Measurements from ENCODE around the gene MLLT10. TPM values are rescaled to one million over a fixed set of nuclear protein-coding genes. Genes with fewer than 3 reads are reported as not detected.

The MLLT10 gene
- total RNA-seq, 1 experiment from 2014 or later, result 72.3 TPM

- Mint-ChIP-seq H3K36me3 (ENCODE audit: insufficient read depth in 1 of 3, low read depth in 3 of 3) (peaks cover 0 to 25% (median 8%) of the 10 kb centered on the region in 3 experiments; a peak in 3 of 7 replicates), H3K4me1 (peaks cover 26 to 27% of the 10 kb centered on the region in 2 experiments), H3K9me3 (no peaks in the 10 kb centered on the region), H3K27ac (peak overlapping the region in 2 of 3 experiments; percentile 33 to 74; a peak in 2 of 7 replicates), H3K27me3 (ENCODE audit: low read depth) (no peaks in the 10 kb centered on the region), H3K4me3 (no peak overlapping the region)
- Histone ChIP-seq H2BK120ac (ENCODE audit: low read depth, low read length, poor library complexity, severe bottlenecking) (no peak overlapping the region), H2BK12ac (ENCODE audit: insufficient read length, low read depth, low read length) (no peak overlapping the region), H3K9me3 (ENCODE audit: control insufficient read depth, low read depth, low read length) (no peaks in the 10 kb centered on the region), H2AK5ac (ENCODE audit: insufficient read length, low read length) (no peak overlapping the region), H3K79me1 (ENCODE audit: insufficient read depth, low read depth, low read length, poor library complexity, severe bottlenecking) (no peaks in the 10 kb centered on the region), H3K27ac (ENCODE audit: insufficient read length, low read depth, low read length) (no peak overlapping the region), H3K18ac (ENCODE audit: insufficient read length, low read depth, low read length) (no peak overlapping the region), H3K79me2 (ENCODE audit: insufficient read depth, low read length) (no peaks in the 10 kb centered on the region), H3K23me2 (ENCODE audit: insufficient read length, low read depth, low read length, poor library complexity, severe bottlenecking) (no peaks in the 10 kb centered on the region), H4K91ac (ENCODE audit: insufficient read length, low read depth, low read length) (no peak overlapping the region), H3K23ac (ENCODE audit: insufficient read length, low read depth, low read length) (no peak overlapping the region), H3K9ac (ENCODE audit: extremely low read depth, insufficient read length, low read length) (no peak overlapping the region), H4K5ac (ENCODE audit: insufficient read length, low read depth, low read length) (no peak overlapping the region), H3K27me3 (ENCODE audit: insufficient read depth, low read length) (no peaks in the 10 kb centered on the region), H3K4me1 (ENCODE audit: insufficient read depth, low read length) (no peaks in the 10 kb centered on the region; the same call in 1 of the 2 replicates), H3T11ph (ENCODE audit: low read length) (no peak overlapping the region), H2BK5ac (ENCODE audit: insufficient read length, low read length) (no peak overlapping the region), H2AFZ (ENCODE audit: low read length) (no peak overlapping the region), H2BK15ac (ENCODE audit: low read depth, low read length) (no peak overlapping the region), H4K20me1 (ENCODE audit: control insufficient read depth, insufficient read depth, insufficient read length) (no peaks in the 10 kb centered on the region), H3K56ac (ENCODE audit: insufficient read length, low read depth, low read length) (no peak overlapping the region), H3K4ac (ENCODE audit: low read depth, low read length) (no peak overlapping the region), H3K4me2 (ENCODE audit: insufficient read depth, insufficient read length, low read length) (no peak overlapping the region), H2BK20ac (ENCODE audit: low read depth, low read length, poor library complexity, severe bottlenecking) (no peak overlapping the region), H3K14ac (ENCODE audit: insufficient read depth, low read length) (no peak overlapping the region), H4K8ac (replicated peaks; ENCODE audit: insufficient read length, low read depth, low read length) (no peak overlapping the region)
- WGBS (ENCODE audit: extremely low coverage, insufficient read length, low lambda C conversion rate), result 100% methylated on average over 1 of the region's 6 CpGs
- TF ChIP-seq CTCF (conservative IDR thresholded peaks at IDR 0.05), result no peak
- no peak for DNase-seq
Observed at GRCh38 chr10:21721000-21721665, 187.1 kb downstream of the MLLT10 start.
